T47D (cell line): ENCODE data around the gene CYREN.
A peak's percentile ranks its signal among the peaks of the same experiment; 100 is the strongest.

Experiments
- DNase-seq, 2 experiments: peaks; one replicate each; pipeline versions ENCODE4 v3.0.0 to v3.0.0-alpha.2; 2011 to 2012; ENCODE audit warnings: low read depth in 1 of 2, low spot score in 1 of 2
- JUND ChIP-seq: IDR thresholded peaks from 2 replicates; pipeline ENCODE4 v1.6.1; 2012; ENCODE audit warnings: low read depth
- in situ Hi-C: cut with HindIII; loops from 2 replicates; pipeline ENCODE4 v1.10.0; 2016; ENCODE audit warnings: low sequenced_read_pairs, low pct_unique_long_range_greater_than_20kb

CYREN gene

DNA sequence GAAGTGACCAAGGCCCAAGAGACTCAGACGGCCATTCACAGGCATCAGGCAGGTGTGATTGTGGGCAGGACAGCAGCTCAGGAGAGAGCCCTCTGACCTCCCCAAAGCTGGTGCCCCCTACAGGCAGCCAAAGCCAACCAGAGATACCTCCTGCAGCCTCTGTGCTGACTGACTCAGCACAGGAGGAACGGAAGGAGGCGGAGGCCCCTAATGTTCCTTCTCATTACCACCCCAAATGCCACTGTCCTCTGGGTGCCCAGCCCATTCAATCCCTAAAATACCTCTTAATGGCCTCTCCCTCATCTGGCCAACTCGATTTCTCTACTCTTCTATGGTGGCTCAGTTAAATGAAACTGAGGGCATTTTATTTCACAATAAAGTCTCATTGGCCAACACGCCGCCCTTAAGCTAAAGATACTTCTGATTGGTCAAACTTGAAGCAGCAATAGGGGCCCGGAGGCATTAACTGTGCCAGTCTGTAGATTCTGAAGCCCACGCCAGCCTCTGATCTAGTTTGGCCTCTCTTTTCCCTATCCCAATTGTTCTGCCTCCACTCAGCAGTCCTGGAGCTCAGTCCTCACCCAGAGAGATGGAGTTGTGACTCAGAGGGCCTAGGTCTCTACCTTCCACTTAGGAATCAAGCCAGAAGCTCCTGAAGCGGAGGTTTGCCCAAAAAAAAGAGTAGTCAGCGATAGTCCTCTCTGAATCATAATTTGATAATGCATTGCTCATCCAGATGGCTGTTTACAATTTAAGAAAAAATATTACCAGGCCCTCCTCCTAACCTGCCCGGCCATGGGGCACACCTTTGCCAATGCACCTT lies 1.2 kb downstream of the CYREN start:
- no peak for DNase-seq
- in situ Hi-C loops, result no loop called here
- TF ChIP-seq JUND, result no peak

DNA sequence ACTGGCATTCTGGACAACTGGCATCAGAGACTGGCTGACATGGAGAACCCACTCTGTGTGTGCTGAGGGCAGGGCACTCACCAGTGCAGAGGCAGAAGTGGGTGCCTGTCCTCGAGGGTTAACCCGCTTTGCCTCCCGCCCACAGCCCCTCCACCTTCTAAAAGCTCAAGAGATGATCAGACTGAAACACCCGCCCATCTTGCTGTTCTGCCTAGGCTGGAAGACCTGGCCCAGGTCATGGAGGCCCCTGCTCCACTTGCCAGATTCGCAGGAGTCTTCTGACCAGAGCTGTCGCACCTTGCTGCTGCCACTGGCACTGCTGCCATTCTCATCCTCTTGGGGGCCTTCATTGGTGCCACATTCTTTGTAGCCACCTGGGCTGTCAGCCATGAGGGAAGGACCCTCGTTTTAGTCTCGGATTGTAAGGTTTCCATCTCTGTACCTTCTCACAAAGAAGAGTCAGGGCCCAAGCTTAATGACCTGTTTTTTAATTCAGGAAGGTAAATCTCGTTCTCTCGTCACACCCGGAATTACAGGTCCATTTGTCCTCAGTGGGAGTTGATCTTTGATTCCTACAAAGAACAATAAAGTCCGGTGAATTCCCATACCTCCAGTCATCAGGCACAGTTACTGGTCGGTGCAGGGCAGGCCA lies 1.9 kb downstream of the CYREN start:
- no peak for DNase-seq
- no peak for TF ChIP-seq JUND
- in situ Hi-C loops, result no loop called here

DNA sequence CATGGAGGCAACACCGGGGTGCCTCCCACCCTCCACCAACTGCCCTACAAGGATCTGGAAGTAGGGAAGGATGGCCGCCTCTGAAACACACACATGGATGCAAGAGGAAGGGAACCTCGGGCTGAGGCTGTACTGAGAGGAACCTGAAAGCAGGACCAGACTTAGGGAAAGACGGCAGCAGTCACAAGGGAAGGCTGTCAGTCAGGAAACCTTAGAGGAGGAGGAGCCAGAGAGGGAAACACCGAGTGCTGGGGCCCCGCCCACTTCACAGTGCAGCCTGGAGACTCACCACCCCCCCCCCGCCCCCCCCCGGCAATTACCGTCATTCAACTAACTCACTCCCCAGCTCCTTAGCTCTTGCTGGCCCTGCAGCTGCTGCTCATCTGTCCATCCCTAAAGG lies 2.5 kb downstream of the CYREN start:
- in situ Hi-C loops, result no loop called here
- DNase-seq, result no peak
- no peak for TF ChIP-seq JUND

DNA sequence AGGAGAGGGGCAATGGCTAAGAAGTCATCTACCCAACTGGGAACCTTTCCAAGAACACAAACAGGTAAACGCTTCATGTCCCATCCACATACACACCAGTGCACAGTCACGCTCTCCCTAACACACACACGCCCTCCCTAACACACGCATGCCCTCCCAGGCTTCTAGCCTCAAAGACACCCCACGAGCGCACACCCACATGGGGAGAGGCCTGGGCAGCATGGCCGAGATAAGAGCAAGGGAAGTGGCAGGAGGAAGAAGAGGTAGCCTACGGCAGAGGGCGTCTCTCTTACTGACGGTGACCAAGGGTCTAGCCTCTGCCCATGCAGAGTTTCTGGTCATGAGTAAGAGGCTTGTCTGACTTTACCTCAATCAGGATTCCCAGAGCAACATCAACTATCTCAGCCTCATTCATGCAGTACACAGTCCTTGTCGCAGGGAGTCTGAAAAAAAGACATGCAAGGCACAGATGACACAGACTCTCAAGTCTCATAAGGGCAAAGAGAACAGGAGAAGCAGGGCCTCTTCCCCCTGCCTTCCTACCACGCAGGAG lies 3.1 kb downstream of the CYREN start:
- in situ Hi-C loops, result no loop called here
- no peak for DNase-seq

DNA sequence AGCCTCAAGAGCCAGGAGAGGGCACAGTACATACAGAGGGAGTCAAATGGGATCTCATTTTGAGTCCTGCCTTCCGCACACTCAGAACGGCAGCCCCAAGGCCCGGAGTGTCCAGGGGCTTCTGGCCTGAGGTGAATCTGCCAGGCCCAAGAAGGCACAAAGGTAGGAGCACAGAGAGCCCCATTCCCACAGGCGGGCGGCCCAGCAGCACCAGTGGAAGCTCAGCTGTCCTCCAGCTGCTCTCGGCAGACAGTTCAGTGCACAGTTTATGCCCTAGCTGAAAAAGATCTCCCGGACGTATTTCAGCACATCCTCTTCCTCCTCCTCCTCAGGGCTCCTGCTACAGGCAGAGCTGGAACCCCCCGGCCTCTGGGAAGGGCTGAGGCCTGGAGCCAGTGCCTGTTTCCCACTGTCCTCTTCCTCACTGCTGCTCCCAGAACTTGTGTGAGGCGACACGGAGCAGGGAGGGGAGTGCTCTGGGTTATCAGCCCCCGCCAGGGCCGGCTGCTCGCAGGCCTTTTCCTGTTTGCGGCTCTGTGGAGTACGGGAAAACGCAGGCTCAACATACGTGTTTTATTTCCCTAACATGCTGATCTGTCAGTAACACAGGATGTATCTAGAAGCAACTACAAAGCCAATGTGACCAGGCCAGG lies 4.0 kb downstream of the CYREN start:
- no peak for TF ChIP-seq JUND
- DNase-seq, result no peak
- in situ Hi-C loops, result no loop called here

More for the DNA sequence above, 3.1 kb downstream of the CYREN start:
- TF ChIP-seq JUND, result no peak

DNA sequence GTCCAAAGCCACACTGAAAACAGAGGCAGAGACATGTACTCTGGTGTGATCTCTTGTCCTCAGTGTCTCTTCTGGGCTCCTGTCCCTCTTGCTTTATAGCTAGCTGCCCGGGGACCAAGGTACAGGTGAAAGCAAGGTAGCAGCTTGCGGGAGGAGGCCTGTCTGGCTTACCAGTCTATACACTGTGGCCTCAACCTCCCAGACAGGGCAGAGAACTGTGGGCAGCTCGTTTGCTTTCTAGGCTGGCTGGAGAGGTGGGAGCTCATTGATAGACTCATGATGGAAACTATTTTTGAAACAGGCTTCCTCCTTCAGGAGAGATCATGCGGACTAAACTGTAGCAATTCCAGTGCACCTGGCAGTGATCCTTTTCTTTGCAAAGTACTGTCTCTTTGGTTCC lies 4.6 kb downstream of the CYREN start:
- no peak for TF ChIP-seq JUND
- DNase-seq, result no peak
- in situ Hi-C loops, result no loop called here

DNA sequence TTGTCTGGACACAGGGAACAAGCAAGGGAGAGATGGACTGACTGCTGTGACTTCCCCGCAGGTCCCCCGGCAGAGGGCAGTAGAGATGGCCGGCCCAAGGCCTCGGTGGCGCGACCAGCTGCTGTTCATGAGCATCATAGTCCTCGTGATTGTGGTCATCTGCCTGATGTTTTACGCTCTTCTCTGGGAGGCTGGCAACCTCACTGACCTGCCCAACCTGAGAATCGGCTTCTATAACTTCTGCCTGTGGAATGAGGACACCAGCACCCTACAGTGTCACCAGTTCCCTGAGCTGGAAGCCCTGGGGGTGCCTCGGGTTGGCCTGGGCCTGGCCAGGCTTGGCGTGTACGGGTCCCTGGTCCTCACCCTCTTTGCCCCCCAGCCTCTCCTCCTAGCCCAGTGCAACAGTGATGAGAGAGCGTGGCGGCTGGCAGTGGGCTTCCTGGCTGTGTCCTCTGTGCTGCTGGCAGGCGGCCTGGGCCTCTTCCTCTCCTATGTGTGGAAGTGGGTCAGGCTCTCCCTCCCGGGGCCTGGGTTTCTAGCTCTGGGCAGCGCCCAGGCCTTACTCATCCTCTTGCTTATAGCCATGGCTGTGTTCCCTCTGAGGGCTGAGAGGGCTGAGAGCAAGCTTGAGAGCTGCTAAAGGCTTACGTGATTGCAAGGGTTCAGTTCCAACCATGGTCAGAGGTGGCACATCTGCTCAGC lies 6.0 kb downstream of the CYREN start:
- in situ Hi-C loops, result no loop called here
- TF ChIP-seq JUND, result no peak
- peak in 1 of 2 experiments; percentile 42 for DNase-seq

DNA sequence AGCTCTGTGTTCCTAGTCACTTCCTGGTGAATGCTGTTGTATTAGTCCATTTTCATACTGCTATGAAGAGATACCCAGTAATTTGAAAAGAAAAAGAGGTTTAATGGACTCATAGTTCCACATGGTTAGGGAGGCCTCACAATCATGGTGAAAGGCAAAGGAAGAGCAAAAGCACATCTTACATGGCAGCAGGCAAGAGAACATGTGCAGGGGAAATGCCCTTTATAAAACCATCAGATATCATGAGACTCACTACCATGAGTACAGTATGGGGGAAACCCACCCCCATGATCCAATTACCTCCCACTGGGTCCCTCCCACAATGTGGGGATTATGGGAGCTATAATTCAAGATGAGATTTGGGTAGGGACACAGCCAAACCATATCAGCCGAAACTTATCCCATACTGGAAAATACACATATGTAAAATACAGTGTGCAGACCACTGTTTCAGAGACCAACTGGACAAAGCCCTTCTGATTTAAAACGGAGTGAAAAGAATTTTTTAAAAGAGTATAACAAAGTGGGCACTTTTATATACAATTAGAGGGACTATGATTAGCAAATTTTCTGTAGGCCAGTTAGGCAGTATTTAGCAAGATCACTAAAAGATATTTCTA lies 8.0 kb downstream of the CYREN start:
- no peak for DNase-seq
- TF ChIP-seq JUND, result no peak
- in situ Hi-C loops, result no loop called here

DNA sequence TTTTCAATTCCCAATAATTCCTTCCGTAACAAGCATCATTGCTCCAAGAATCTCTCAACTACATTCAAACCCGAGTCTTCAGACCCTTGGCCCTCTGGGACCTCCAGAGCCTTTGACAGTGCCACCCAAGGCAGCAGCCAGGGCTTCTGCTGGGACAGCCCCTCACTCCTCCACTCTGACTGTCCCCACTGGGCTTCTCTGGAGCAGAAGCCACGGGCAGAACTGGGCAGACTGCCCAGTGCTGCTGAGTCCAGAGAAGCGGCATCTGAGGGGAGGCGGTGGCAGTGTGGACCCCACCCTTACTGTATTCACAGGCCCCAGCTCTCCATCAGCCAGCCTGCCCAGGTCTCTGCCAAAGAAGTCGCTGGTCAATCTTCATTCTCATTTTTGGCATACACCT lies 8.8 kb downstream of the CYREN start:
- no peak for TF ChIP-seq JUND
- in situ Hi-C loops, result no loop called here
- no peak for DNase-seq

DNA sequence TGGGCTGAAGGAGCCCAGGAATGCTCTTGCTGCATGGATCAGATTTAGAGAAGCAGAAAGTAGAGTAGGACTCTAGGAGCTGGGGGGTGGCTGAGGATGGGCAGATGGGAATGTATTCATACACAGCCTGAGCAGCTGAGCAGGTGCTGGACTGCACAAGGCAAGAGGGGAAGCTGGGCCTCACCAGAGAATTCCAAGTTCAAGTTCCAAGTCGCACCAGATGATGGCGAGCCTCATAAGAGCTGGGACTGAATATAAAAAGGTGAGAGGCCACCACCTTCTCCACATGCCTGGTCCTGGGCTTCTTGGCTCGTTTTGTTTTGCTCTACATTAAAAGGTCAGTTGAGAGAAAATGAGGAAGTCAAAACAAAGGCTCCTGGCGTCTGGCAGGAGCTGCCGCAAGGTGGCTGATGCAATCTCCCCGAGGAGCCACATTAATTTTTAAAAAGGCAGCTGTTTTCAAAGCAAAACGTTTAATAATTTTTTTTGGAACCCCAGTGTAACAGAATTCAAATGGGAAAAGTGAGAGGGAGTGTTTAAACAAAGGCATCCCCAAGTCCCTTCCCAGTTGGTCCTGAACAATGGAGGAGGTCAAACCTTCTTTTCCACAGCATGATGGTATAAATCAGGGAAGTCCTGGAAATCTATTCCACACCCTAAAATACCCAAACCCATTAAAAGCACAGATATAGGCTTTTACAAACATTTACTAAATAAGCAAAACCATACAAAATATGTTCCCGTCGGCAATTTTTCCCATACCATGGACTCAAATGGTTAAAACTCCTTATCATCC lies 9.5 kb downstream of the CYREN start:
- TF ChIP-seq JUND, result no peak
- in situ Hi-C loops, result no loop called here
- DNase-seq, result no peak

DNA sequence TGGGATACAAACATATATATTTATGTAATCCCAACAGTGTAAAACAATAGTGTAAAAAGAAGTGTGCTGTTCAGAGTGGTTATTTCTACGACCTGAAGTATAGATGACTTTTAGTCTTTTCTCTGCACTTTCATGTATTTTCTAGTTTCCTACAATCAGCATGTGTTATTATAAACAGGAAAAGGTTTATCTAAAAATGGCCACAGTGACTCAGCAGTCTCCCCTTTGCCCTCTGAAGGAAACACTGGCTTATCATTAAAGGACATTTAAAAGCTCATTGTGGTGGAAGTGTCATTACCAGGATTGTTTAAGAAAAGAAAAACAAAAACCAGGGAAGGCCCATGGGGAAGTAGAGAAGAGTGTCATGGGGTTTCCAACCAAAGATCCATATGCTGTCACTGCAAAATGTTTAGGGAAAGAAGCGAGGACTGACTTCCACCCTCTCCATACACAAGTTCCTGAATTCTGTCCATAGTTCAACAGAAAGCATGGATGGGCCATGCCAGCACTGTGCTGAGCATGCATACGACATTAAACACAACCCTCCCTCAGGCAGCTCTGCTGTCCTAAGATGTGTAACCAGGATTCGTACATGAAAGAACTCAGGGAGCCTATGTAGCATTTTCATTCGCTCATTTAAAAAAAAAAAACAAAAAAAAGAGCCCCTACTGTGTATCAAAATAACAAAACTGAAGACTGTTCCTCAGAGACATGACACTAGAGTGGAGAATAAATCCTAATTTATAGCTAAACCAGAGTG lies 10.2 kb downstream of the CYREN start:
- TF ChIP-seq JUND, result no peak
- DNase-seq, result no peak
- in situ Hi-C loops, result no loop called here
